RWPE1 (cell line): Measurements from ENCODE around the gene JMJD8.
A peak's percentile ranks its signal among the peaks of the same experiment; 100 is the strongest.

Experiments used
- CTCF ChIA-PET: fragments of 350-600 bp; sonication (Branson Sonifier 250); formaldehyde crosslinking; extraction: SDS; loops from one replicate; lab custom pipeline; 2021; lab: Yijun Ruan, JAX
- POLR2A ChIA-PET: fragments of 400-600 bp; formaldehyde crosslinking; extraction: SDS; loops from one replicate; lab custom pipeline; 2020; ENCODE audit warnings: antibody characterized with exemption; ENCODE audit not compliant: low non-redundant PET; lab: Yijun Ruan, JAX
- DNase-seq: peaks from one replicate; pipeline ENCODE4 v3.0.0; 2012; ENCODE audit warnings: low spot score
- H3K27ac ChIP-seq: fragments of 450-650 bp; 2 replicates; pipeline ENCODE4 v1.5.1; 2017
- TF ChIP-seq, protein P1 (sequence below): fragments of 450-650 bp; conservative IDR thresholded peaks from 2 replicates; pipeline ENCODE4 v1.5.1; 2017; ENCODE audit warnings: low read depth, mild to moderate bottlenecking

JMJD8 gene

DNA sequence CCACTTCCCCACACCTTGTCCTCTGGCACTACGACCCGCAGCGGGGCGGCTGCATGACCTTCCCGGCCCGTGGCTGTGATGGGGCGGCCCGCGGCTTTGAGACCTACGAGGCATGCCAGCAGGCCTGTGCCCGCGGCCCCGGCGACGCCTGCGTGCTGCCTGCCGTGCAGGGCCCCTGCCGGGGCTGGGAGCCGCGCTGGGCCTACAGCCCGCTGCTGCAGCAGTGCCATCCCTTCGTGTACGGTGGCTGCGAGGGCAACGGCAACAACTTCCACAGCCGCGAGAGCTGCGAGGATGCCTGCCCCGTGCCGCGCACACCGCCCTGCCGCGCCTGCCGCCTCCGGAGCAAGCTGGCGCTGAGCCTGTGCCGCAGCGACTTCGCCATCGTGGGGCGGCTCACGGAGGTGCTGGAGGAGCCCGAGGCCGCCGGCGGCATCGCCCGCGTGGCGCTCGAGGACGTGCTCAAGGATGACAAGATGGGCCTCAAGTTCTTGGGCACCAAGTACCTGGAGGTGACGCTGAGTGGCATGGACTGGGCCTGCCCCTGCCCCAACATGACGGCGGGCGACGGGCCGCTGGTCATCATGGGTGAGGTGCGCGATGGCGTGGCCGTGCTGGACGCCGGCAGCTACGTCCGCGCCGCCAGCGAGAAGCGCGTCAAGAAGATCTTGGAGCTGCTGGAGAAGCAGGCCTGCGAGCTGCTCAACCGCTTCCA is 50.6 kb downstream of the JMJD8 start:
- H3K27ac ChIP-seq, result peak overlapping the region; percentile 93; the same call in 1 of the 2 replicates
- DNase-seq, result no peak
- ChIA-PET CTCF (no interaction called here), POLR2A (no interaction called here)
- TF ChIP-seq, protein P1, sequence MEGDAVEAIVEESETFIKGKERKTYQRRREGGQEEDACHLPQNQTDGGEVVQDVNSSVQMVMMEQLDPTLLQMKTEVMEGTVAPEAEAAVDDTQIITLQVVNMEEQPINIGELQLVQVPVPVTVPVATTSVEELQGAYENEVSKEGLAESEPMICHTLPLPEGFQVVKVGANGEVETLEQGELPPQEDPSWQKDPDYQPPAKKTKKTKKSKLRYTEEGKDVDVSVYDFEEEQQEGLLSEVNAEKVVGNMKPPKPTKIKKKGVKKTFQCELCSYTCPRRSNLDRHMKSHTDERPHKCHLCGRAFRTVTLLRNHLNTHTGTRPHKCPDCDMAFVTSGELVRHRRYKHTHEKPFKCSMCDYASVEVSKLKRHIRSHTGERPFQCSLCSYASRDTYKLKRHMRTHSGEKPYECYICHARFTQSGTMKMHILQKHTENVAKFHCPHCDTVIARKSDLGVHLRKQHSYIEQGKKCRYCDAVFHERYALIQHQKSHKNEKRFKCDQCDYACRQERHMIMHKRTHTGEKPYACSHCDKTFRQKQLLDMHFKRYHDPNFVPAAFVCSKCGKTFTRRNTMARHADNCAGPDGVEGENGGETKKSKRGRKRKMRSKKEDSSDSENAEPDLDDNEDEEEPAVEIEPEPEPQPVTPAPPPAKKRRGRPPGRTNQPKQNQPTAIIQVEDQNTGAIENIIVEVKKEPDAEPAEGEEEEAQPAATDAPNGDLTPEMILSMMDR, result no peak

DNA sequence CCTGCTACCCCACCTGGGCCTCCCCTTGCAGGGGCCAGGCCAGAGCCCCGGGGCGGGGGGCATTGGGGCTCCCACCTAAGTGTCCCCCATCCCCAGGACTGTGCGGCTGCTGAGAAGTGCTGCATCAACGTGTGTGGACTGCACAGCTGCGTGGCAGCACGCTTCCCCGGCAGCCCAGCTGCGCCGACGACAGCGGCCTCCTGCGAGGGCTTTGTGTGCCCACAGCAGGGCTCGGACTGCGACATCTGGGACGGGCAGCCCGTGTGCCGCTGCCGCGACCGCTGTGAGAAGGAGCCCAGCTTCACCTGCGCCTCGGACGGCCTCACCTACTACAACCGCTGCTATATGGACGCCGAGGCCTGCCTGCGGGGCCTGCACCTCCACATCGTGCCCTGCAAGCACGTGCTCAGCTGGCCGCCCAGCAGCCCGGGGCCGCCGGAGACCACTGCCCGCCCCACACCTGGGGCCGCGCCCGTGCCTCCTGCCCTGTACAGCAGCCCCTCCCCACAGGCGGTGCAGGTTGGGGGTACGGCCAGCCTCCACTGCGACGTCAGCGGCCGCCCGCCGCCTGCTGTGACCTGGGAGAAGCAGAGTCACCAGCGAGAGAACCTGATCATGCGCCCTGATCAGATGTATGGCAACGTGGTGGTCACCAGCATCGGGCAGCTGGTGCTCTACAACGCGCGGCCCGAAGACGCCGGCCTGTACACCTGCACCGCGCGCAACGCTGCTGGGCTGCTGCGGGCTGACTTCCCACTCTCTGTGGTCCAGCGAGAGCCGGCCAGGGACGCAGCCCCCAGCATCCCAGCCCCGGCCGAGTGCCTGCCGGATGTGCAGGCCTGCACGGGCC is 51.4 kb downstream of the JMJD8 start:
- ChIA-PET POLR2A (no interaction called here), CTCF (no interaction called here)
- no peak for DNase-seq
- TF ChIP-seq, protein P1, result no peak
- 0 out of 2 replicates have a peak overlapping the region, but pooled peaks have one; percentile 9 for H3K27ac ChIP-seq

DNA sequence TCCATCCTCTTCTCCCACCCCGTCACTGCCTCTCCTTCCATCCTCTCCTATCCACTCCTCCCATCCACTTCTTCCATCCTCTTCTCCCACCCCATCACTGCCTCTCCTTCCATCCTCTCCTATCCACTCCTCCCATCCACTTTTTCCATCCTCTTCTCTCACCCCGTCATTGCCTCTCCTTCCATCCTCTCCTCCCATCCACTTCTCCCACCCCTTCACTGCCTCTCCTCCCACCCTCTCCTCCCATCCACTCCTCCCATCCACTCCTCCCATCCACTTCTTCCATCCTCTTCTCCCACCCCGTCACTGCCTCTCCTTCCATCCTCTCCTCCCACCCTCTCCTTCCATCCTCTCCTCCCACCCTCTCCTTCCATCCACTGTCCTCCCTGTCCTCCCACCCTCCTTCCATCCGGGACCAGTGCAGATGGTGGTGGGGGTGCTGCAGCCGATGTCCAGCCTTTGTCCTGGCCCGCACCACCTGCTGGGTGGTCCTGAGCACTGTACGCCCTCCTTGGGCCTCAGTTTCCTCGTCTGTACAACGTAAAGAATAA is 52.3 kb downstream of the JMJD8 start:
- CTCF ChIA-PET, result no interaction called here
- H3K27ac ChIP-seq, result no peak overlapping the region
- TF ChIP-seq, protein P1, result no peak
- POLR2A ChIA-PET, result no interaction called here
- DNase-seq, result no peak
